Measurements from ENCODE around the gene GRB7.
"Not testable (repeated sequence)": the region's sequence is repeated elsewhere in the genome, so short reads cannot be mapped to it uniquely, and the experiment has no call there.

The GRB7 gene

GRCh38 chr17:39737760-39738567, at the start of gene GRB7:
GRB7 (plus strand) TSS chr17:39737938; CDS start chr17:39742302, 4,364 bp downstream.
- peak within 1 kb of the TSS; percentile 73 for H3K9ac ChIP-seq (ENCODE audit: low read length)
- peaks cover 5% of the 10 kb centered on the region for H3K27me3 ChIP-seq (ENCODE audit: control insufficient read depth, insufficient read depth, low read length)
- no peaks in the 10 kb centered on the region for H3K9me3 ChIP-seq (ENCODE audit: control insufficient read depth, low read depth, low read length)
- peaks cover 17% of the 10 kb centered on the region for H3K4me1 ChIP-seq (ENCODE audit: control insufficient read depth, low read depth, low read length)
- peak within 1 kb of the TSS; percentile 89 for H3K4me3 ChIP-seq (ENCODE audit: low read length)
- peak within 1 kb of the TSS; percentile 18 for H3K27ac ChIP-seq (ENCODE audit: low read length)
- H3K36me3 ChIP-seq (ENCODE audit: control insufficient read depth, low read depth, low read length) = peaks cover 3% of the 10 kb centered on the region

GRCh38 chr17:39688475-39688835, 49.3 kb upstream of the GRB7 start:
- peaks cover 19% of the 10 kb centered on the region for H3K4me1 ChIP-seq (ENCODE audit: control insufficient read depth, low read depth, low read length)
- peak overlapping the region; percentile 89 for H3K4me3 ChIP-seq (ENCODE audit: low read length)
- H3K27ac ChIP-seq (ENCODE audit: low read length) = peak overlapping the region; percentile 96
- no peaks in the 10 kb centered on the region for H3K27me3 ChIP-seq (ENCODE audit: control insufficient read depth, insufficient read depth, low read length)
- peaks cover 7% of the 10 kb centered on the region for H3K36me3 ChIP-seq (ENCODE audit: control insufficient read depth, low read depth, low read length)
- H3K9ac ChIP-seq (ENCODE audit: low read length) = peak overlapping the region; percentile 86
- no peaks in the 10 kb centered on the region for H3K9me3 ChIP-seq (ENCODE audit: control insufficient read depth, low read depth, low read length)

GRCh38 chr17:39688945-39689344, 48.8 kb upstream of the GRB7 start:
- Histone ChIP-seq H3K27ac (ENCODE audit: low read length) (peak overlapping the region; percentile 96), H3K36me3 (ENCODE audit: control insufficient read depth, low read depth, low read length) (peaks cover 7% of the 10 kb centered on the region), H3K9me3 (ENCODE audit: control insufficient read depth, low read depth, low read length) (no peaks in the 10 kb centered on the region), H3K4me3 (ENCODE audit: low read length) (peak overlapping the region; percentile 89), H3K4me1 (ENCODE audit: control insufficient read depth, low read depth, low read length) (peaks cover 19% of the 10 kb centered on the region), H3K9ac (ENCODE audit: low read length) (peak overlapping the region; percentile 86), H3K27me3 (ENCODE audit: control insufficient read depth, insufficient read depth, low read length) (no peaks in the 10 kb centered on the region)

GRCh38 chr17:39694593-39694992, 43.1 kb upstream of the GRB7 start:
- Histone ChIP-seq H3K4me1 (ENCODE audit: control insufficient read depth, low read depth, low read length) (peaks cover 35% of the 10 kb centered on the region), H3K36me3 (ENCODE audit: control insufficient read depth, low read depth, low read length) (no peaks in the 10 kb centered on the region), H3K9ac (ENCODE audit: low read length) (no peak overlapping the region), H3K27me3 (ENCODE audit: control insufficient read depth, insufficient read depth, low read length) (no peaks in the 10 kb centered on the region), H3K27ac (ENCODE audit: low read length) (no peak overlapping the region), H3K4me3 (ENCODE audit: low read length) (no peak overlapping the region), H3K9me3 (ENCODE audit: control insufficient read depth, low read depth, low read length) (no peaks in the 10 kb centered on the region)

GRCh38 chr17:39695089-39695474, 42.7 kb upstream of the GRB7 start:
- H3K27me3 ChIP-seq (ENCODE audit: control insufficient read depth, insufficient read depth, low read length) = no peaks in the 10 kb centered on the region
- peaks cover 34% of the 10 kb centered on the region for H3K4me1 ChIP-seq (ENCODE audit: control insufficient read depth, low read depth, low read length)
- H3K27ac ChIP-seq (ENCODE audit: low read length) = peak overlapping the region; percentile 66
- no peaks in the 10 kb centered on the region for H3K36me3 ChIP-seq (ENCODE audit: control insufficient read depth, low read depth, low read length)
- no peaks in the 10 kb centered on the region for H3K9me3 ChIP-seq (ENCODE audit: control insufficient read depth, low read depth, low read length)
- no peak overlapping the region for H3K9ac ChIP-seq (ENCODE audit: low read length)
- H3K4me3 ChIP-seq (ENCODE audit: low read length) = no peak overlapping the region

GRCh38 chr17:39696731-39697130, 41.0 kb upstream of the GRB7 start:
- no peaks in the 10 kb centered on the region for H3K27me3 ChIP-seq (ENCODE audit: control insufficient read depth, insufficient read depth, low read length)
- H3K36me3 ChIP-seq (ENCODE audit: control insufficient read depth, low read depth, low read length) = no peaks in the 10 kb centered on the region
- H3K9ac ChIP-seq (ENCODE audit: low read length) = no peak overlapping the region
- no peaks in the 10 kb centered on the region for H3K9me3 ChIP-seq (ENCODE audit: control insufficient read depth, low read depth, low read length)
- H3K4me3 ChIP-seq (ENCODE audit: low read length) = peak overlapping the region; percentile 6
- H3K4me1 ChIP-seq (ENCODE audit: control insufficient read depth, low read depth, low read length) = peaks cover 36% of the 10 kb centered on the region
- H3K27ac ChIP-seq (ENCODE audit: low read length) = peak overlapping the region; percentile 25

- Histone ChIP-seq H3K4me3 (ENCODE audit: low read length) (no peak overlapping the region), H3K4me1 (ENCODE audit: control insufficient read depth, low read depth, low read length) (peaks cover 43% of the 10 kb centered on the region), H3K27ac (ENCODE audit: low read length) (no peak overlapping the region), H3K27me3 (ENCODE audit: control insufficient read depth, insufficient read depth, low read length) (no peaks in the 10 kb centered on the region), H3K9ac (ENCODE audit: low read length) (no peak overlapping the region), H3K9me3 (ENCODE audit: control insufficient read depth, low read depth, low read length) (no peaks in the 10 kb centered on the region), H3K36me3 (ENCODE audit: control insufficient read depth, low read depth, low read length) (no peaks in the 10 kb centered on the region)
Observed at GRCh38 chr17:39697961-39698360, 39.8 kb upstream of the GRB7 start.

- Histone ChIP-seq H3K4me3 (ENCODE audit: low read length) (peak overlapping the region; percentile 91), H3K4me1 (ENCODE audit: control insufficient read depth, low read depth, low read length) (peaks cover 54% of the 10 kb centered on the region), H3K9ac (ENCODE audit: low read length) (peak overlapping the region; percentile 76)
- H3K27ac ChIP-seq (ENCODE audit: low read length); H3K36me3 ChIP-seq (ENCODE audit: control insufficient read depth, low read depth, low read length); H3K27me3 ChIP-seq (ENCODE audit: control insufficient read depth, insufficient read depth, low read length); H3K9me3 ChIP-seq (ENCODE audit: control insufficient read depth, low read depth, low read length): not testable (repeated sequence)
Observed at GRCh38 chr17:39699157-39699817, 38.5 kb upstream of the GRB7 start.

- H3K4me1 ChIP-seq (ENCODE audit: control insufficient read depth, low read depth, low read length) = peaks cover 54% of the 10 kb centered on the region
- peak within 1 kb of the TSS; percentile 91 for H3K4me3 ChIP-seq (ENCODE audit: low read length)
- H3K27ac ChIP-seq (ENCODE audit: low read length) = peak within 1 kb of the TSS; percentile 56
- no peaks in the 10 kb centered on the region for H3K27me3 ChIP-seq (ENCODE audit: control insufficient read depth, insufficient read depth, low read length)
- no peaks in the 10 kb centered on the region for H3K36me3 ChIP-seq (ENCODE audit: control insufficient read depth, low read depth, low read length)
- peak within 1 kb of the TSS; percentile 76 for H3K9ac ChIP-seq (ENCODE audit: low read length)
- H3K9me3 ChIP-seq (ENCODE audit: control insufficient read depth, low read depth, low read length) = no peaks in the 10 kb centered on the region
Observed at GRCh38 chr17:39699818-39700147, 38.0 kb upstream of the GRB7 start, which contains the start of gene ERBB2. ERBB2 (plus strand) TSS chr17:39700064; CDS start chr17:39700239, 175 bp downstream.

GRCh38 chr17:39700148-39700987, 37.4 kb upstream of the GRB7 start:
- Histone ChIP-seq H3K9ac (ENCODE audit: low read length) (peak overlapping the region; percentile 76), H3K27ac (ENCODE audit: low read length) (peak overlapping the region; percentile 56), H3K4me3 (ENCODE audit: low read length) (peak overlapping the region; percentile 91), H3K4me1 (ENCODE audit: control insufficient read depth, low read depth, low read length) (peaks cover 54% of the 10 kb centered on the region), H3K9me3 (ENCODE audit: control insufficient read depth, low read depth, low read length) (no peaks in the 10 kb centered on the region), H3K27me3 (ENCODE audit: control insufficient read depth, insufficient read depth, low read length) (no peaks in the 10 kb centered on the region), H3K36me3 (ENCODE audit: control insufficient read depth, low read depth, low read length) (no peaks in the 10 kb centered on the region)

- Histone ChIP-seq H3K9ac (ENCODE audit: low read length) (peak overlapping the region; percentile 76), H3K27me3 (ENCODE audit: control insufficient read depth, insufficient read depth, low read length) (no peaks in the 10 kb centered on the region), H3K27ac (ENCODE audit: low read length) (peak overlapping the region; percentile 22), H3K36me3 (ENCODE audit: control insufficient read depth, low read depth, low read length) (no peaks in the 10 kb centered on the region), H3K9me3 (ENCODE audit: control insufficient read depth, low read depth, low read length) (no peaks in the 10 kb centered on the region), H3K4me3 (ENCODE audit: low read length) (peak overlapping the region; percentile 91), H3K4me1 (ENCODE audit: control insufficient read depth, low read depth, low read length) (peaks cover 54% of the 10 kb centered on the region)
Observed at GRCh38 chr17:39701012-39701783, 36.5 kb upstream of the GRB7 start.
